CD14-positive monocyte (primary cell): ENCODE results near the gene RANBP1. TPM values are rescaled to one million over a fixed set of nuclear protein-coding genes. Genes with fewer than 3 reads are reported as not detected.

ENCODE experiments used
- DNase-seq, 3 donors: peaks; one replicate each; pipeline ENCODE4 v3.0.0-alpha.2; 2011 to 2022
- H2AFZ ChIP-seq: 2 replicates; pipeline ENCODE4 v1.6.0; 2012; ENCODE audit warnings: mild to moderate bottlenecking, low read depth, low read length, inconsistent platforms; ENCODE audit not compliant: insufficient read depth, poor library complexity, severe bottlenecking
- H3K27ac ChIP-seq, 2 donors: 1 replicate in 1 of 2; 2 replicates in 1 of 2; pipeline ENCODE4 v1.5.1; 2012 to 2013; ENCODE audit warnings: low read length in 2 of 2, control low read depth in 1 of 2, inconsistent platforms in 1 of 2, low read depth in 1 of 2, mild to moderate bottlenecking in 1 of 2
- H3K27me3 ChIP-seq, 2 donors: one replicate each; pipeline versions ENCODE4 v1.6.0 to v1.6.1; 2011 to 2013; ENCODE audit warnings: low read length in 2 of 2; ENCODE audit not compliant: control insufficient read depth in 2 of 2, insufficient read depth in 2 of 2
- H3K36me3 ChIP-seq, 2 donors: replicated peaks in 1 of 2; 1 replicate in 1 of 2; 2 replicates in 1 of 2; pipeline versions ENCODE4 v1.5.1 to v1.6.1; 2012 to 2013; ENCODE audit warnings: low read length in 2 of 2, control low read depth in 1 of 2, inconsistent platforms in 1 of 2, mild to moderate bottlenecking in 1 of 2; ENCODE audit not compliant: insufficient read depth in 2 of 2, control insufficient read depth in 1 of 2
- H3K4me1 ChIP-seq, 2 donors: 1 replicate in 1 of 2; 2 replicates in 1 of 2; pipeline versions ENCODE4 v1.5.1 to v1.6.1; 2012 to 2013; ENCODE audit warnings: low read length in 2 of 2, control low read depth in 1 of 2, inconsistent platforms in 1 of 2, mild to moderate bottlenecking in 1 of 2, moderate library complexity in 1 of 2; ENCODE audit not compliant: insufficient read depth in 2 of 2, control insufficient read depth in 1 of 2
- H3K4me2 ChIP-seq: replicated peaks from 2 replicates; pipeline ENCODE3; 2012; ENCODE audit warnings: low read length, moderate library complexity, mild to moderate bottlenecking; ENCODE audit not compliant: poor library complexity, severe bottlenecking; ENCODE audit errors: extremely low read depth
- H3K4me3 ChIP-seq, 3 experiments: fragments of 200-600 bp in 1 of 3; sonication (generic) in 1 of 3; replicated peaks in 1 of 3; 1 replicate in 2 of 3; 2 replicates in 1 of 3; pipeline ENCODE4 v1.5.1; 2011 to 2013; ENCODE audit warnings: low read length in 3 of 3, mild to moderate bottlenecking in 3 of 3, control low read depth in 2 of 3, low read depth in 2 of 3, inconsistent platforms in 1 of 3, moderate library complexity in 1 of 3
- H3K79me2 ChIP-seq: 2 replicates; pipeline ENCODE4 v1.6.0; 2012; ENCODE audit warnings: mild to moderate bottlenecking, control low read depth, inconsistent platforms, low read length, moderate library complexity; ENCODE audit not compliant: insufficient read depth
- H3K9ac ChIP-seq: 2 replicates; pipeline ENCODE4 v1.6.0; 2017; ENCODE audit warnings: low read length, mild to moderate bottlenecking; ENCODE audit not compliant: insufficient read depth, poor library complexity, severe bottlenecking
- H3K9me3 ChIP-seq, 2 donors: replicated peaks in 1 of 2; 1 replicate in 1 of 2; 2 replicates in 1 of 2; pipeline versions ENCODE4 v1.5.1 to v1.6.1; 2012 to 2013; ENCODE audit warnings: low read length in 2 of 2, control low read depth in 1 of 2; ENCODE audit not compliant: control insufficient read depth in 1 of 2, insufficient read depth in 1 of 2
- H4K20me1 ChIP-seq: 2 replicates; pipeline ENCODE4 v1.6.0; 2012; ENCODE audit warnings: mild to moderate bottlenecking, low read length, control low read depth, moderate library complexity; ENCODE audit not compliant: insufficient read depth
- H3K27ac Mint-ChIP-seq, 7 donors: one replicate each; pipeline ENCODE4 v1.8.0; 2020; ENCODE audit warnings: mild to moderate bottlenecking in 7 of 7, mixed read lengths in 7 of 7, moderate library complexity in 6 of 7, inconsistent platforms in 2 of 7
- H3K27me3 Mint-ChIP-seq, 3 donors: one replicate each; pipeline ENCODE4 v1.8.0; 2021 to 2022; ENCODE audit warnings: low read depth in 3 of 3, mild to moderate bottlenecking in 3 of 3, mixed read lengths in 3 of 3, moderate library complexity in 3 of 3, inconsistent platforms in 1 of 3
- H3K36me3 Mint-ChIP-seq, 2 donors: one replicate each; pipeline ENCODE4 v1.8.0; 2020; ENCODE audit warnings: mixed read lengths in 2 of 2, inconsistent platforms in 1 of 2, mild to moderate bottlenecking in 1 of 2
- H3K4me1 Mint-ChIP-seq: one replicate; pipeline ENCODE4 v1.8.0; 2020; ENCODE audit warnings: mild to moderate bottlenecking, mixed read lengths
- H3K4me3 Mint-ChIP-seq, 2 donors: one replicate each; pipeline ENCODE4 v1.8.0; 2020; ENCODE audit warnings: mild to moderate bottlenecking in 2 of 2, mixed read lengths in 2 of 2, moderate library complexity in 1 of 2
- H3K9me3 Mint-ChIP-seq, 7 donors: one replicate each; pipeline ENCODE4 v1.8.0; 2020 to 2022; ENCODE audit warnings: mixed read lengths in 7 of 7, mild to moderate bottlenecking in 6 of 7, moderate library complexity in 6 of 7, inconsistent platforms in 2 of 7
- WGBS: methylation state at CpG from one replicate; pipeline ENCODE4 v1.1.5; 2013; ENCODE audit warnings: missing lambda C conversion rate; ENCODE audit not compliant: insufficient coverage; 5-methylcytosine and 5-hydroxymethylcytosine counted together
- intact Hi-C, 2 donors: fragments of 100-400 bp; cut with micrococcal nuclease; formaldehyde crosslinking; loops; one replicate each; pipeline versions ENCODE4 v1.15.0 to v1.15.1; 2023
- polyA plus RNA-seq, 3 donors: library from polyadenylated mRNA; depleted of rRNA in 1 of 3; unstranded in 2 of 3; stranded (reverse) in 1 of 3; fragments of 300-500 nt in 2 of 3; fragments of >200 nt in 1 of 3; fragmentation: Illumina TruSeq in 2 of 3; gene quantifications; 1 replicate in 2 of 3; 2 replicates in 1 of 3; pipeline ENCODE4 v1.2.3, GENCODE V29; 2012 to 2021
- TF ChIP-seq, protein P1 (sequence below): fragments of 200-600 bp; IDR thresholded peaks from one replicate; pipeline ENCODE4 v1.8.0; 2022; ENCODE audit warnings: antibody characterized with exemption, mild to moderate bottlenecking

Gene RANBP1
- polyA plus RNA-seq, 3 donors = 45.0 to 52.3 (median 47.4) TPM

DNA sequence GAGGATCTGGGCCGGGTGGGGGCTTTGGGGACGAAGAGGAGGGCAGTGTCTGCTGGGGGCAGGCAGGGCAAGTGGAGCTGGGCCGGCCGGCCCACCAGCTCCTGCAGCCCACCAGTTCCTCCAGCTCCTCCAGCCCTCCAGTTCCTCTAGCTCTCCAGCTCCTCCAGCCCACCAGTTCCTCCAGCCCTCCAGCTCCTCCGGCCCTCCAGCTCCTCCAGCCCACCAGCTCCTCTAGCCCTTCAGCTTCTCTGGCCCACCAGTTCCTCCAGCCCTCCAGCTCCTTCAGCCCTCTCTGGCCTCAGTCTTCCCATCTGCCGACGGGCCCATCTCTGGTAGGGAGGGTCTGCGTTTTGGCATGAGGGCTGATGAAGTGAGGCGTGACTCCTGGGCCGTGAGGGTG lies 44.1 kb downstream of the RANBP1 start:
- TF ChIP-seq, protein P1, sequence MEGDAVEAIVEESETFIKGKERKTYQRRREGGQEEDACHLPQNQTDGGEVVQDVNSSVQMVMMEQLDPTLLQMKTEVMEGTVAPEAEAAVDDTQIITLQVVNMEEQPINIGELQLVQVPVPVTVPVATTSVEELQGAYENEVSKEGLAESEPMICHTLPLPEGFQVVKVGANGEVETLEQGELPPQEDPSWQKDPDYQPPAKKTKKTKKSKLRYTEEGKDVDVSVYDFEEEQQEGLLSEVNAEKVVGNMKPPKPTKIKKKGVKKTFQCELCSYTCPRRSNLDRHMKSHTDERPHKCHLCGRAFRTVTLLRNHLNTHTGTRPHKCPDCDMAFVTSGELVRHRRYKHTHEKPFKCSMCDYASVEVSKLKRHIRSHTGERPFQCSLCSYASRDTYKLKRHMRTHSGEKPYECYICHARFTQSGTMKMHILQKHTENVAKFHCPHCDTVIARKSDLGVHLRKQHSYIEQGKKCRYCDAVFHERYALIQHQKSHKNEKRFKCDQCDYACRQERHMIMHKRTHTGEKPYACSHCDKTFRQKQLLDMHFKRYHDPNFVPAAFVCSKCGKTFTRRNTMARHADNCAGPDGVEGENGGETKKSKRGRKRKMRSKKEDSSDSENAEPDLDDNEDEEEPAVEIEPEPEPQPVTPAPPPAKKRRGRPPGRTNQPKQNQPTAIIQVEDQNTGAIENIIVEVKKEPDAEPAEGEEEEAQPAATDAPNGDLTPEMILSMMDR = no peak

GRCh38 chr22:20164863-20165262 lies 49.0 kb downstream of the RANBP1 start:
- no peak overlapping the region for H3K27ac Mint-ChIP-seq
- H3K4me1 Mint-ChIP-seq = no peaks in the 10 kb centered on the region
- Histone ChIP-seq H3K27me3 (no peaks in the 10 kb centered on the region), H3K36me3 (no peaks in the 10 kb centered on the region), H3K9me3 (no peaks in the 10 kb centered on the region), H4K20me1 (no peaks in the 10 kb centered on the region), H3K27ac (no peak overlapping the region), H3K4me1 (no peaks in the 10 kb centered on the region), H3K79me2 (no peaks in the 10 kb centered on the region), H3K4me2 (no peak overlapping the region), H3K9ac (no peak overlapping the region), H3K4me3 (no peak overlapping the region), H2AFZ (no peak overlapping the region)
- H3K27me3 Mint-ChIP-seq = peaks cover 0 to 8% (median 5%) of the 10 kb centered on the region in 3 donors
- intact Hi-C loops = no loop called here
- TF ChIP-seq, protein P1 = no peak
- H3K9me3 Mint-ChIP-seq = peaks cover 0 to 5% (median 2%) of the 10 kb centered on the region in 7 donors
- DNase-seq = no peak
- no peaks in the 10 kb centered on the region for H3K36me3 Mint-ChIP-seq
- no peak overlapping the region for H3K4me3 Mint-ChIP-seq
- WGBS = 83% methylated on average over 10 of the region's 11 CpGs

More for the DNA sequence above, 44.1 kb downstream of the RANBP1 start:
- Mint-ChIP-seq H3K36me3 (no peaks in the 10 kb centered on the region), H3K27ac (no peak overlapping the region), H3K27me3 (peaks cover 2 to 29% (median 12%) of the 10 kb centered on the region in 3 donors), H3K9me3 (peaks cover 0 to 5% (median 2%) of the 10 kb centered on the region in 7 donors), H3K4me1 (peaks cover 10% of the 10 kb centered on the region), H3K4me3 (no peak overlapping the region)
- DNase-seq = no peak
- H2AFZ ChIP-seq = no peak overlapping the region
- peaks cover 5 to 9% of the 10 kb centered on the region in 2 donors for H3K4me1 ChIP-seq
- 68% methylated on average over 7 of the region's 10 CpGs for WGBS
- no peaks in the 10 kb centered on the region for H3K27me3 ChIP-seq
- intact Hi-C loops = no loop called here
- H3K79me2 ChIP-seq = no peaks in the 10 kb centered on the region
- no peak overlapping the region for H3K9ac ChIP-seq
- H3K4me2 ChIP-seq = no peak overlapping the region
- no peaks in the 10 kb centered on the region for H4K20me1 ChIP-seq
- H3K27ac ChIP-seq = no peak overlapping the region
- H3K9me3 ChIP-seq = no peaks in the 10 kb centered on the region
- no peaks in the 10 kb centered on the region for H3K36me3 ChIP-seq
- no peak overlapping the region for H3K4me3 ChIP-seq
